Upper lobe of left lung (tissue), 6 donors: ENCODE measurements around the gene NUTM2G. TPM values are rescaled to one million over a fixed set of nuclear protein-coding genes. Genes with fewer than 3 reads are reported as not detected.
"Not testable (repeated sequence)": the region's sequence is repeated elsewhere in the genome, so short reads cannot be mapped to it uniquely, and the experiment has no call there.

ENCODE experiments used
- ATAC-seq, 2 donors: fragments of 200-7000 bp; cut with Tn5 transposase; one replicate each; pipeline ENCODE4 v1.9.1; 2022; ENCODE audit warnings: mild to moderate bottlenecking in 2 of 2, moderate library complexity in 2 of 2; ENCODE audit not compliant: low FRiP score in 2 of 2
- DNase-seq, 2 donors: peaks; one replicate each; pipeline ENCODE4 v3.0.0-alpha.2; 2019 to 2020
- H3K27ac ChIP-seq, 4 donors: fragments of 200-600 bp; sonication (generic); one replicate each; pipeline ENCODE4 v1.5.1; 2016 to 2019
- H3K27me3 ChIP-seq, 4 donors: fragments of 200-600 bp; sonication (generic); one replicate each; pipeline ENCODE4 v1.5.1; 2017 to 2019
- H3K36me3 ChIP-seq, 4 donors: fragments of 200-600 bp; sonication (generic); one replicate each; pipeline ENCODE4 v1.5.1; 2016 to 2019
- H3K4me1 ChIP-seq, 4 donors: fragments of 200-600 bp; sonication (generic); one replicate each; pipeline ENCODE4 v1.5.1; 2018 to 2019
- H3K4me3 ChIP-seq, 4 donors: fragments of 200-600 bp; sonication (generic); one replicate each; pipeline ENCODE4 v1.5.1; 2017 to 2019; ENCODE audit warnings: mild to moderate bottlenecking in 2 of 4, moderate library complexity in 1 of 4
- H3K9me3 ChIP-seq, 4 donors: fragments of 200-600 bp; sonication (generic); one replicate each; pipeline ENCODE4 v1.5.1; 2018 to 2019
- WGBS, 2 donors: methylation state at CpG; one replicate each; pipeline ENCODE4 v1.1.5; 2017 to 2018; 5-methylcytosine and 5-hydroxymethylcytosine counted together
- total RNA-seq, 6 donors: library from RNA; depleted of rRNA in 4 of 6; stranded (reverse); fragments of >200 nt in 4 of 6; gene quantifications; one replicate each; pipeline versions ENCODE4 v1.1.0 to v1.2.1, GENCODE V29; 2016 to 2021
- donor health status: DM: no; HTN: no; CAD: no; lungs with moderate emphysema.
- donor health status: DM: no; HTN: yes; CAD: no; lungs with severe emphysema.

The NUTM2G gene
- total RNA-seq, 6 donors from 2014 or later: not detected

GRCh38 chr9:96984887-96985286, 56.2 kb downstream of the NUTM2G start:
- 89 to 100% methylated on average over 2 of the region's 2 CpGs for WGBS, 2 donors
- H3K27me3 ChIP-seq, ATAC-seq, DNase-seq, H3K27ac ChIP-seq, H3K4me1 ChIP-seq, H3K36me3 ChIP-seq, H3K9me3 ChIP-seq, H3K4me3 ChIP-seq: not testable (repeated sequence)

Other genes starting within 250 kb of the NUTM2G start
- 10 to 100 TPM in 3 of 6 donors, 1 to 10 TPM in 3; 4.3 to 13.7 (median 10.1) TPM for gene ZNF510, start 150.8 kb upstream of the NUTM2G start, total RNA-seq
- 10 to 100 TPM in 2 of 6 donors, 1 to 10 TPM in 4; 4.4 to 17.8 (median 6.0) TPM for gene ZNF782, start 74.3 kb upstream of the NUTM2G start, total RNA-seq
- gene CTSV, start 110.3 kb downstream of the NUTM2G start, total RNA-seq: 1 to 10 TPM in 1 of 6 donors, under 1 TPM in 3, not detected in 2; 0.34 to 1.5 (median 0.63) TPM